OCI-LY1 (cell line): ENCODE measurements around the gene RASSF4.

Experiments used
- CTCF ChIP-seq: fragments of 200-600 bp; sonication (generic), shearing (Covaris generic); IDR thresholded peaks from 2 replicates; pipeline ENCODE4 v1.5.1; 2017; ENCODE audit warnings: mild to moderate bottlenecking, antibody characterized with exemption, low read length, moderate library complexity, mixed read lengths
- EZH2 ChIP-seq: fragments of 200-600 bp; sonication (generic), shearing (Covaris generic); IDR thresholded peaks from 2 replicates; pipeline ENCODE4 v1.8.0; 2017; ENCODE audit warnings: borderline replicate concordance, mixed run types, mild to moderate bottlenecking, antibody characterized with exemption, low read length, moderate library complexity, mixed read lengths

- TF ChIP-seq CTCF (no peak), EZH2 (no peak)
Measured at GRCh38 chr10:44971434-44971833, 11.8 kb downstream of the RASSF4 start.
